SK-N-MC (cell line): ENCODE results near the gene PITPNC1.
"Not testable (repeated sequence)": the region's sequence is repeated elsewhere in the genome, so short reads cannot be mapped to it uniquely, and the experiment has no call there.

Source experiments
- DNase-seq: peaks from one replicate; pipeline ENCODE4 v3.0.0-alpha.2; 2011; ENCODE audit warnings: low read depth, low spot score
- H3K27ac ChIP-seq: fragments of 200-600 bp; sonication (generic); 2 replicates; pipeline ENCODE4 v1.5.1; 2016; ENCODE audit warnings: mixed run types
- H3K36me3 ChIP-seq: fragments of 200-600 bp; sonication (generic); 2 replicates; pipeline ENCODE4 v1.6.1; 2017; ENCODE audit warnings: antibody characterized with exemption, low read length, mixed read lengths; ENCODE audit not compliant: insufficient read depth
- H3K4me3 ChIP-seq: fragments of 200-600 bp; sonication (generic); 2 replicates; pipeline ENCODE4 v1.5.1; 2016
- H3K9ac ChIP-seq: fragments of 200-600 bp; sonication (generic); 2 replicates; pipeline ENCODE4 v1.8.0; 2017; ENCODE audit warnings: mixed run types, mixed read lengths; ENCODE audit not compliant: insufficient read length
- H3K9me3 ChIP-seq: fragments of 200-600 bp; sonication (generic); 2 replicates; pipeline ENCODE4 v1.6.1; 2017; ENCODE audit warnings: low read depth, mild to moderate bottlenecking, antibody characterized with exemption, low read length, moderate library complexity, mixed read lengths
- EZH2 ChIP-seq: fragments of 200-600 bp; sonication (generic); IDR thresholded peaks from one replicate; pipeline ENCODE4 v1.6.1; 2017; ENCODE audit warnings: antibody characterized with exemption
- FOXP2 ChIP-seq: optimal IDR thresholded peaks from 2 replicates; pipeline ENCODE3; 2011; ENCODE audit warnings: mild to moderate bottlenecking, moderate library complexity; ENCODE audit not compliant: insufficient read depth; ENCODE audit errors: extremely low read length, control extremely low read depth
- POLR2AphosphoS5 ChIP-seq: IDR thresholded peaks from 2 replicates; pipeline ENCODE4 v1.6.1; 2012; ENCODE audit warnings: mild to moderate bottlenecking, low read depth, low read length, borderline replicate concordance

Gene PITPNC1

GRCh38 chr17:67718325-67718941 is 341.4 kb downstream of the PITPNC1 start:
- TF ChIP-seq EZH2 (no peak), POLR2AphosphoS5 (no peak), FOXP2 (no peak)
- Histone ChIP-seq H3K9ac (peak overlapping the region; percentile 100), H3K27ac (peak overlapping the region; percentile 90), H3K36me3 (peaks cover 38% of the 10 kb centered on the region), H3K9me3 (no peaks in the 10 kb centered on the region), H3K4me3 (peak overlapping the region; percentile 93)
- DNase-seq = no peak

GRCh38 chr17:67725373-67725791 is 348.3 kb downstream of the PITPNC1 start:
- Histone ChIP-seq H3K36me3 (peaks cover 93% of the 10 kb centered on the region), H3K9me3 (no peaks in the 10 kb centered on the region), H3K4me3 (no peak overlapping the region), H3K9ac (no peak overlapping the region), H3K27ac (no peak overlapping the region)
- no peak for DNase-seq
- TF ChIP-seq FOXP2 = no peak
- no peak for TF ChIP-seq POLR2AphosphoS5
- no peak for TF ChIP-seq EZH2

GRCh38 chr17:67725807-67726206 is 348.7 kb downstream of the PITPNC1 start:
- TF ChIP-seq EZH2 (no peak), FOXP2 (no peak), POLR2AphosphoS5 (no peak)
- Histone ChIP-seq H3K36me3 (peaks cover 93% of the 10 kb centered on the region), H3K4me3 (no peak overlapping the region), H3K9me3 (no peaks in the 10 kb centered on the region), H3K27ac (no peak overlapping the region), H3K9ac (no peak overlapping the region)
- no peak for DNase-seq

- peaks cover 92% of the 10 kb centered on the region for H3K36me3 ChIP-seq
- H3K27ac ChIP-seq, H3K4me3 ChIP-seq, H3K9me3 ChIP-seq, DNase-seq, H3K9ac ChIP-seq: not testable (repeated sequence)
These were observed 350.3 kb downstream of the PITPNC1 start for GRCh38 chr17:67727152-67728039.

- H3K36me3 ChIP-seq = peaks cover 93% of the 10 kb centered on the region
- H3K9ac ChIP-seq = no peak overlapping the region
- no peak for DNase-seq
- peaks cover 2% of the 10 kb centered on the region; the same call in 1 of the 2 replicates for H3K9me3 ChIP-seq
- H3K27ac ChIP-seq = no peak overlapping the region
- H3K4me3 ChIP-seq = no peak overlapping the region
- no peak for TF ChIP-seq POLR2AphosphoS5
- TF ChIP-seq FOXP2 = no peak
- no peak for TF ChIP-seq EZH2
These were observed 352.8 kb downstream of the PITPNC1 start for GRCh38 chr17:67729903-67730302.

GRCh38 chr17:67730731-67731130 is 353.6 kb downstream of the PITPNC1 start:
- H3K4me3 ChIP-seq = no peak overlapping the region
- H3K9me3 ChIP-seq = peaks cover 2% of the 10 kb centered on the region; the same call in 1 of the 2 replicates
- DNase-seq = no peak
- no peak overlapping the region for H3K27ac ChIP-seq
- TF ChIP-seq POLR2AphosphoS5 = no peak
- TF ChIP-seq FOXP2 = no peak
- TF ChIP-seq EZH2 = no peak
- no peak overlapping the region for H3K9ac ChIP-seq
- peaks cover 91% of the 10 kb centered on the region for H3K36me3 ChIP-seq

- DNase-seq = no peak
- Histone ChIP-seq H3K4me3 (no peak overlapping the region), H3K9me3 (peaks cover 2% of the 10 kb centered on the region; the same call in 1 of the 2 replicates), H3K36me3 (peaks cover 94% of the 10 kb centered on the region), H3K27ac (no peak overlapping the region), H3K9ac (no peak overlapping the region)
- TF ChIP-seq FOXP2 (no peak), EZH2 (no peak), POLR2AphosphoS5 (no peak)
These were observed 356.4 kb downstream of the PITPNC1 start for GRCh38 chr17:67733449-67733848.

GRCh38 chr17:67737145-67737544 is 360.1 kb downstream of the PITPNC1 start:
- no peak for DNase-seq

GRCh38 chr17:67742025-67742424 is 364.9 kb downstream of the PITPNC1 start:
- peaks cover 84% of the 10 kb centered on the region for H3K36me3 ChIP-seq
- H3K9me3 ChIP-seq = no peaks in the 10 kb centered on the region
- no peak overlapping the region for H3K9ac ChIP-seq
- no peak overlapping the region for H3K4me3 ChIP-seq
- no peak overlapping the region for H3K27ac ChIP-seq
- TF ChIP-seq FOXP2 (no peak), POLR2AphosphoS5 (no peak), EZH2 (no peak)
- no peak for DNase-seq

More at GRCh38 chr17:67737145-67737544, 360.1 kb downstream of the PITPNC1 start:
- Histone ChIP-seq H3K36me3 (peaks cover 91% of the 10 kb centered on the region), H3K27ac (no peak overlapping the region), H3K4me3 (no peak overlapping the region), H3K9me3 (no peaks in the 10 kb centered on the region), H3K9ac (no peak overlapping the region)
- TF ChIP-seq POLR2AphosphoS5 (no peak), EZH2 (no peak), FOXP2 (no peak)
